HG02610 (cell line): ENCODE data around the gene HACD2.
"Not testable (repeated sequence)": the region's sequence is repeated elsewhere in the genome, so short reads cannot be mapped to it uniquely, and the experiment has no call there.

Source experiments
- ATAC-seq: cut with Tn5 transposase; IDR thresholded peaks from one replicate; pipeline ENCODE4 v1.9.1; 2021; ENCODE audit warnings: mild to moderate bottlenecking, moderate library complexity; ENCODE audit not compliant: unreplicated experiment

The HACD2 gene

DNA sequence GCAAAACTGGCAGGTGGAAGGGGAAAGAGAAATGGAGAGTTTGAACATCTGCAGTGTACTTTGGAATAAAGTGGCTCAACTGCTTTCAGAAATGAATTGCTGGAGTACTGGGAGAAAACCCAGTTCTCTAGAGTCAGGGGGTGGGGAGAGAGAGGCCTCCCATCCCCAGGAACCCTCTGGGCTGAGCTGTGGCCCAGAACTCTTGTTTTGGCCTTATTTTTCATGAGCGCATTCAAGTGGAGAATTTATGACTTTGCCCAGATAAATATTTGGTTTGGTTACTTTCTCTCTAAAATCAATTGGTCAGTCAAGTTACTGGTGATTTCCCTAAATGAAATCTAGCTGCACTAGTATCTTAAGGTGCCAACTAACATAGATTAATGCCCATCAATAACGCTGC, 28.7 kb upstream of the HACD2 start:
- ATAC-seq: no peak

- not testable (repeated sequence) for ATAC-seq
Observed at GRCh38 chr3:123611674-123612073, 26.8 kb upstream of the HACD2 start.

DNA sequence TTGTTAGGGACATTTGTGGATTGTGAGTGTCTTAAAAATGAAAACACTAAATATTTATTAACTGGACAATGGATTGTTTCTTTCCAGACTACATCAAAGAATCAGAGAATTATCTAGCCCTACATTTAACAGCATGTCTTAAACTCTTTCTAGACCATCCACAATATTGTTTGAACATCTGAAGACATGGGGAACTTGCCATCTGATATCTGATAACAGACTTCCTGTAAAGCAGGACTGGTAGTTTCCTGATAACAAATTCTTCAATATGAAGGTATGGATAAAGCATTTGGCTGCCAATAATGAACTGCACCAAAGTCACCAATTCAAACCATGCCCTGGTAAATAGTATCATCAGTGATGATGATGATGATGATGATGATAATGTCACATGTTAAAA, 26.2 kb upstream of the HACD2 start:
- no peak for ATAC-seq

GRCh38 chr3:123610331-123610730, 25.5 kb upstream of the HACD2 start:
- ATAC-seq: peak; percentile 82

DNA sequence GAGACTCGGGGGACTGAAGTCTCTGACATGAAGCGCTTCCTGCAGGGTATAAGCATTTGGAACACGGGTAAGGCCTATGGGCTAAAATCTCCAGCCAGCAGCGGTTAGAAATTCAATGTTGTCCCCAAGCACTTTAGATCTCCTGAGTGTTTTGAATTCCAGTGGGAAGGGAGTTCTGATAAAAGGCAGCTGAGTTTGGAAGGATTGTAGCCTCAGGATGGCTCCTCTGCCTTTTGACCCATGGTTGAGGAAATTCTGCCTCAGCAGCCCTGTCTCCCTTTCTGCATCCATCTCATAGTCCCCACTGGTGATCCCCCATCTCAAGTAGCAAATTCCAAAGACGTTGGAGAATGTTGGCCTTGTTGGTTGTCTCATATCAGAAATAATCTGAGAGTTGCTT, 24.2 kb upstream of the HACD2 start:
- ATAC-seq: no peak

DNA sequence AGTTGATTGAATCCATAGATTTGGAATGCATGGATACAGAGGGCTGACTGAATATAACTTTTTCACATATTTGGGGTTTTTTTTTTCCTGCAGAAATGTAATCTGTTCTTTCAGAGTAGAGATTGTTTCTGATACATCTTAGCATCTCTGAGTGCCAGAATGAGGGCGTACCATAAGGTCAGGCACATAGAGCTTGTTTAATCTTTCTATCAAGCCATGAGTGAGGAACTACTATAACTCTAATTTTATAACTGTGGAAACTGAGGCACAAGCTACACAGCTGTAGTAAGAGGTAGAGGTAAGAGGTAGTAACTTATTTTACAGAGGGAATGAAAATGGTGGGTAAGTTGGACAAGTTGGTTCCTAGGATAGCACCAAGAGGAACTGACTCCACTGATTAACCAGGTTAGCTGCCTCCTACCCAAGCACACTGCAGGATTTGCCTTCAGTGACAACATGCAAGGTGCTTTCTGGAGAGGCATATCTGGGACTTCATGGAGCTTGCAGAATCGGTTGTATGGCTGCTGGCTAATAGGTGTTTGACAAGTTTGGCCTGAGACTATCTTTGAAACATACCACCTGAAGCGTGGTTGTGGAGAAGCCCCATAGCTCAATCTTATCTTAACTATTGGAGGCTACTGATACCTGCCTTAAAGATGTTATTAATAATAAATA, 23.5 kb upstream of the HACD2 start:
- ATAC-seq: no peak

- no peak for ATAC-seq
Observed at GRCh38 chr3:123606527-123606926, 21.7 kb upstream of the HACD2 start.

DNA sequence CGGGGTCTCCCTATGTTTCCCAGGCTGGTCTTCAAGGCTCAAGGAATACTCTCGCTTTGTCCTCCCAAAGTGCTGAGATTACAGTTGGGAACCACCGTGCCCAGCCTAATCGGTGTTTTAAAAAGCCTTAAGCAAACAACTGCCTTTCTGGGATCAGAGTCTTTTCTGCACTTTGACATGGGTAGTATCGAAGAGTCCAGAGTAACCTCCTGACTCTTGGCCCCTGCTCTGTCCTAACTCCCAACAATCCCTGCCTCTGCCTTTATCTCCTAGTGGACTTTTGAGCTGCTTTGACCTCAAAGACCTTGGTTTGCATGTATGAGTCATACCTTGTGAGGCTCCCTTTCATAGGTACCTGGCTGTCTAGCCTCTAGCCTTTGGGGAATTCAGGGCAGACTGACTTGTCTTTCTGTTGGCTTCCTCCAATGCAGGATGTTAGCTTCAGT, 21.0 kb upstream of the HACD2 start:
- ATAC-seq: peak; percentile 86

GRCh38 chr3:123603153-123603552, 18.3 kb upstream of the HACD2 start:
- ATAC-seq: not testable (repeated sequence)

GRCh38 chr3:123602325-123602724, 17.5 kb upstream of the HACD2 start:
- ATAC-seq: no peak

DNA sequence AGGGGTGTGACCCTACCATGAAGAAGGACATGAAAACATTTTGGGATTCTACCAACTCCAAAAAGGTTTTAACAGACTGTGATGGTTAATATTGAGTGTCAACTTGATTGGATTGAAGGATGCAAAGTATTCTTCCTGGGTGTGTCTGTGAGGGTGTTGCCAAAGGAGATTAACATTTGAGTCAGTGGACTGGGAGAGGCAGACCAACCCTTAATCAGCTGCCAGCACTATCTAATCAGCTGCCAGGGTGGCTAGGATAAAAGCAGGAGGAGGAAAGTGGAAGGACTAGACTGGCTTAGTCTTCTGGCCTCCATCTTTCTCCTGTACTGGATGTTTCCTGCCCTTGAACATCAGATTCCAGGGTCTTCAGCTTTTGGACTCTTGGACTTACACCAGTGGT, 16.0 kb upstream of the HACD2 start:
- not testable (repeated sequence) for ATAC-seq

GRCh38 chr3:123597561-123597960, 12.7 kb upstream of the HACD2 start:
- no peak for ATAC-seq

DNA sequence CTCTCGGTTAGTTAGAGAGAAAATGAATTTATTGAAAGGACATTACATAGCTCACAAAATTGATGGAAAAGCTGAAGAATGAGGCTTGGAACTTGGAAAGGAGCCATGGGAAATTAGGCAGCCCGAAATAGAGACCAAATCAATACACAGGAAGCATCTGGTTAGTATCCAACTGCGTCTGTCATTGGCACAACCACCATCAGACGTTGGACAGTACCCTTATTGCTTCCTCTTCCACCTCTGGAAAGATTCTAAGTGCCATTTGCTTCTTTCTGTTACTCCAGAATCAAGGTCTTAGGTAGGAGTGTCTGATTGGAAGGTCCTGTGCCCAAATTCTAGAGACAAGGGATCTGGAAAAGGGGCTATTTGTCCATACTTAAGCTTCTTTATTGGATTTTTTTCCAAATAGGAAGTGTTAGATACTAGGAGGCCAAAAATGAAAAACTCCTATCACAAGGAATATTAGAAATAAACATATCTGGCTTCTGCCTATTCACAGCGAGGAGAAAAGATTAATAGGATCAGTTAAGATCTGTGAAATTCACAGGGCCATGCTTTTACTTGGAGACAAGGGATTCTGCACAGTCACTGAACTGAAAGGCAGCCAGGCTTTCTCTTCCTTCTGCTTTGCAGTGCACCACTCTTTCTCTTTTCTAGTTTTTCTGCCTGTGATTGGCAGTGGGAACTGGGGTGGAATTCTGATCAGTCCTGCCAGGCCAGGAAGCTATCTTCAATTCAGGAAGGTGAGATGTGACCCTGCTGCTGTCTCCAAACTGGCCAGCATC, 10.7 kb upstream of the HACD2 start:
- no peak for ATAC-seq

- no peak for ATAC-seq
Observed at GRCh38 chr3:123593381-123593780, 8.5 kb upstream of the HACD2 start.

DNA sequence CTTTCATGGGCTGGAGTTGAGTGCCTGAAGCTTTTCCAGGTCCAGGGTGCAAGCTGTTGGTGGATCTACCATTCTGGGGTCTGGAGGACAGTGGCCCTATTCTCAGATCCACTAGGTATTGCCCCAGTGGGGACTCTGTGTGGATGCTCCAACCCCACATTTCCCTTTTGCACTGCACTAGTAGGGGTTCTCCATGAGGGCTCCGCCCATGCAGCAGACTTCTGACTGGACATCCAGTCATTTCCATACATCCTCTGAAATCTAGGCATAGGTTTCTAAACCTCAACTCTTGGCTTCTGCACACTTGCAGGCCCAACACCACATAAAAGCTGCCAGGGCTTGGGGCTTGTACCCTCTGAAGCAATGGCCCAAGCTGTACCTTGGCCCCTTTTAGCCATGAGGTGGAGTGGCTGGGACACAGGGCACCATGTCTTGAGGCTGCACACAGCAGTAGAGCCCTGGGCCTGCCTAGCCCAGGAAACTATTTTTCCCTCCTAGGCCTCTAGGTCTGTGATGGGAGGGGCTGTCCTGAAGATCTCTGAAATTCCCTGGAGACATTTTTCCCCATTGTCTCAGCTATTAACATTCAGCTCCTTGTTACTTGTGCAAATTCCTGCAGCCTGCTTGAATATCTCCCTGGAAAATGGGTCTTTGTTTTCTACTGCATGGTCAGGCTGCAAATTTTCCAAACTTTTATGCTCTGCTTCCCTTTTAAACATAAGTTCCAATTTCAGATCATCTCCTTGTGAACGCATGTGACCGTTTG, 6.0 kb upstream of the HACD2 start:
- no peak for ATAC-seq

DNA sequence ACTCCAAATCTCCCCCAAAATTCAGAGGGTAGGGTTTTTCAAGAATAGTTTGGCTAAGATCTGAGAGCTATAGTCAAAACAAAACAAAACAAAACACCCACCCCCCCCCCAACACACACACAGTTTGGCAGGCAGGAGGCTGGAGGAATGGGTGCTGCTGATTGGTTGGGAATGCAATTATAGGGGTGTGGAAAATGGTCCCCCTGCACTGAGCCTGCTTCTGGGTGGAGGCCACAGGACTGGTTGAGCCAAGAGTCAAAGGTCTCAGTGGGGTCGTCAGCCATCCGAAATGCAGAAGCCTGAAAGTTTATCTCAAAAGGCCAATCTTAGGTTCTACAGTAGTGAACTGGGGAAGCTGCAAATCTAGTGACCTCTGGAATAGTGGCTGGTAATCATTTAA, 2.5 kb upstream of the HACD2 start:
- no peak for ATAC-seq

DNA sequence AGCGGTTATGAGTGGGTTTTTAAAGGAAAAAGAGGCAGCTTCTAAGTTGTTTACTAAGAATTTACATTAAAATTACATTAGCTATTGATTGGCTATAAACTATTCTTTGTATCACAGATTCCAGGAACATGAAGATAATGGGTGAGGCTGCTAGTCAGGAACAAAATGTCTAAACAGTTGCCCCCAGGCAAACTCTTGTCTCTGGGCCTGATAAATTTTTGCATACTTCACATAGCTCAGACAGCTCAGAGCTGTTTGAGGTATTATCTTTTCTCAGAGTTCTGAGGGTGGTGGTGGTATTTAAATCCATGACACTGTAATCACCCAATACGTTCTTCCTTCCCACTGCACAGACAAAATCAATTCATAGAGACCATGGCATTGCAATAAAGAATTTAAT, 2.1 kb upstream of the HACD2 start:
- ATAC-seq: no peak

DNA sequence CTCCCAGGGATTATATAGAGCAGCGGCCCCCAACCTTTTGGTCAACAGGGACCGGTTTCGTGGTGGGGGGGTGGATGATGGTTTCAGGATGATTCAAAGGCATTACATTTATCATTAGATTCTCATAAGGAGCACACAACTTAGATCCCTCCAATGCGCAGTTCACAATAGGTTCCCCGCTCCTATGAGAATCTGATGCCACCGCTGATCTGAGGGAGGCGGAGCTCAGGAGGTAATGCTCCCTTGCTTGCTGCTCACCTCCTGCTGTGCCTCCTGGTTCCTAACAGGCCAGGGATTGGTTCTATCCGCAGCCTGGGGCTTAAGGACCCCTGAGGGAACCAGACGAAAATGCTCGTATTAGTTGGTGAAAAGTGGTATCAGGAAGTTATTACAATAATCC, 1.3 kb upstream of the HACD2 start:
- no peak for ATAC-seq

DNA sequence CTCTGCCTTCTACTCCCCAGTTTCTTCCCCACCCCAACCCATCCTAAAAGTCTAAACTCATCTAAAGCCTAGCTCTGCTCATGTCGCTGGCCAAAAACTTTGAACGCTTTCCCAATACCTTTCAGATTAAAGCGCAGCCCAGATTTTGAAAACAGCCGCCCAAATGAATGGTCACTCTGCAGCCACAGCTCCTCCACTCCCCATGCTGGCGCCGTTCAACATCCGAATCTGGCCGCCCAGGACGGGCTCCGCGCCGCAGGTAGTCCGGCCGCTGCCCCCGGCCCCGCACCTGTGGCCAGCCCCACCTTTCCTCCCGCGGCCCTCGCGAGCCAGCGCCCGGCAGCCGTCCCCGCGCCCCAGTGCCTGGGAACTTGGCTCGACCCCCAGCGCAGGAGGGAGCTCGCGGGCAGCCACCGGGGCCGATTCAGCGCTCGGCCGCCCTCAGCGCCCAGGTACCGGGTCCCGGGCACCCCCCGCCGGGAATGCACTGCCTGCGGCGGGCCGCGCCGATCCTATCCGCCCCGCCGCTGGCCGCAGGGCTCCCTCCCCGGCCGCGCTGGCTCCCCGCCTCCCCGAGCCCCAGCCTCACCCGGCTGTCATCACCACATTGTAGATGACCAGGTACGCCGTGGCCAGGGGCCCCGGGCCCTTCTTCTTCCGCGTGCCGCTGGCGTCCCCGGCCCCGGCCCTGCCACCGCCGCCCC, 417 bp downstream of the HACD2 start:
- ATAC-seq: peak; percentile 27

DNA sequence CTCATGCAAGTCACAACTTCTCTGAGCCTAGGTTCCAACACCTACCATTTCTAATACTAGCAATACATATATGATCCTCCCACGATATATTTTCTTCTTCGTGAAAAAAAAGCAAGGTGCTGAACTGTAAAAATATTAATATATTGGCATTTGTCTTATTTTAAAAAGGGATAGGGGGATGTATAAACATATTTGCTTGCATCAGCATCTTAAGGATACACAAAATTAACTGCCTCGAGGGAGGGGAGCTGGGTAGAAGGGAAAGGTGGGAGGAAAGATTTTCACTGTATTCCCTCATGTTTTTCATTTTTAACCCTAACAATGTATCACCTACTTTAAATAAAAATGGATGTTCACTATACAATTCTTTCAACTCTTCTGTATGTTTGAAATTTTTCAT, 1.3 kb downstream of the HACD2 start:
- ATAC-seq: no peak

- no peak for ATAC-seq
Observed at GRCh38 chr3:123582315-123582714, 2.5 kb downstream of the HACD2 start.
